ENCODE measurements around the gene NCF2. TPM values are rescaled to one million over a fixed set of nuclear protein-coding genes. Genes with fewer than 3 reads are reported as not detected.

The NCF2 gene
- total RNA-seq, 1 experiment from 2014 or later = 31.3 TPM

GRCh38 chr1:183597656-183598347 is 7.5 kb upstream of the NCF2 start:
- H4K20me1 ChIP-seq (ENCODE audit: low read length) = no peaks in the 10 kb centered on the region
- no peak for ATAC-seq

GRCh38 chr1:183596500-183596899 is 6.2 kb upstream of the NCF2 start:
- TF ChIP-seq EZH2 (IDR thresholded peaks at IDR 0.05; ENCODE audit: low read length, unreplicated experiment) = no peak
- Histone ChIP-seq H3K9me2 (replicated peaks; ENCODE audit: low read length) (no peaks in the 10 kb centered on the region), H3K79me2 (ENCODE audit: low read length) (no peaks in the 10 kb centered on the region), H4K20me1 (ENCODE audit: low read length) (no peaks in the 10 kb centered on the region), H3K4me3 (ENCODE audit: low read length) (no peak overlapping the region), H3K27ac (ENCODE audit: low read length) (no peak overlapping the region), H3K27me3 (ENCODE audit: low read length) (no peaks in the 10 kb centered on the region), H3K4me1 (ENCODE audit: insufficient read depth, low read length) (no peaks in the 10 kb centered on the region), H3K4me2 (ENCODE audit: low read length) (no peak overlapping the region), H3K9ac (ENCODE audit: low read length) (no peak overlapping the region), H3K9me3 (ENCODE audit: low read length) (no peaks in the 10 kb centered on the region), H3K36me3 (ENCODE audit: low read depth, low read length) (no peaks in the 10 kb centered on the region), H2AFZ (ENCODE audit: low read length) (no peak overlapping the region), H3F3A (ENCODE audit: low read length, unreplicated experiment) (no peaks in the 10 kb centered on the region)
- BruUV-seq (replicated peaks) = no TSS peak
- ChIA-PET POLR2A (ENCODE audit: unreplicated experiment) (no interaction called here), CTCF (no interaction called here)
- DNase-seq (no peak), ATAC-seq (no peak)
- intact Hi-C loops (cut with micrococcal nuclease) = no loop called here

More at GRCh38 chr1:183597656-183598347, 7.5 kb upstream of the NCF2 start:
- Histone ChIP-seq H3K27me3 (ENCODE audit: low read length) (no peaks in the 10 kb centered on the region), H3K4me1 (ENCODE audit: insufficient read depth, low read length) (no peaks in the 10 kb centered on the region), H3K4me3 (ENCODE audit: low read length) (no peak overlapping the region), H3F3A (ENCODE audit: low read length, unreplicated experiment) (no peaks in the 10 kb centered on the region), H3K4me2 (ENCODE audit: low read length) (no peak overlapping the region), H3K9ac (ENCODE audit: low read length) (no peak overlapping the region), H3K79me2 (ENCODE audit: low read length) (no peaks in the 10 kb centered on the region), H3K9me3 (ENCODE audit: low read length) (no peaks in the 10 kb centered on the region), H3K9me2 (replicated peaks; ENCODE audit: low read length) (no peaks in the 10 kb centered on the region), H2AFZ (ENCODE audit: low read length) (no peak overlapping the region), H3K36me3 (ENCODE audit: low read depth, low read length) (no peaks in the 10 kb centered on the region), H3K27ac (ENCODE audit: low read length) (no peak overlapping the region)
- CTCF ChIA-PET = no interaction called here
- intact Hi-C loops (cut with micrococcal nuclease) = no loop called here
- no peak for DNase-seq
- TF ChIP-seq EZH2 (IDR thresholded peaks at IDR 0.05; ENCODE audit: low read length, unreplicated experiment) (no peak), EZH2phosphoT487 (IDR thresholded peaks at IDR 0.05; ENCODE audit: borderline replicate concordance, low read length) (no peak), CTCF (conservative IDR thresholded peaks at IDR 0.05; ENCODE audit: low read depth, low read length) (no peak)
- POLR2A ChIA-PET (ENCODE audit: unreplicated experiment) = no interaction called here
- no TSS peak for BruUV-seq (replicated peaks)

GRCh38 chr1:183595537-183595936 is 5.3 kb upstream of the NCF2 start:
- H3K27ac ChIP-seq (ENCODE audit: low read length) = no peak overlapping the region
- H3K36me3 ChIP-seq (ENCODE audit: low read depth, low read length) = no peaks in the 10 kb centered on the region
- intact Hi-C loops (cut with micrococcal nuclease) = no loop called here
- no peaks in the 10 kb centered on the region for H3K4me1 ChIP-seq (ENCODE audit: insufficient read depth, low read length)
- H3F3A ChIP-seq (ENCODE audit: low read length, unreplicated experiment) = no peaks in the 10 kb centered on the region
- H3K4me3 ChIP-seq (ENCODE audit: low read length) = no peak overlapping the region
- H3K4me2 ChIP-seq (ENCODE audit: low read length) = no peak overlapping the region
- ChIA-PET POLR2A (ENCODE audit: unreplicated experiment) (no interaction called here), CTCF (no interaction called here)
- no peak for ATAC-seq
- H3K9me3 ChIP-seq (ENCODE audit: low read length) = no peaks in the 10 kb centered on the region
- no peaks in the 10 kb centered on the region for H4K20me1 ChIP-seq (ENCODE audit: low read length)
- H3K9me2 ChIP-seq (replicated peaks; ENCODE audit: low read length) = no peaks in the 10 kb centered on the region
- no peak overlapping the region for H3K9ac ChIP-seq (ENCODE audit: low read length)
- H3K79me2 ChIP-seq (ENCODE audit: low read length) = no peaks in the 10 kb centered on the region
- no peaks in the 10 kb centered on the region for H3K27me3 ChIP-seq (ENCODE audit: low read length)
- DNase-seq = no peak
- no peak overlapping the region for H2AFZ ChIP-seq (ENCODE audit: low read length)
- TF ChIP-seq EZH2phosphoT487 (IDR thresholded peaks at IDR 0.05; ENCODE audit: borderline replicate concordance, low read length) (no peak), EZH2 (IDR thresholded peaks at IDR 0.05; ENCODE audit: low read length, unreplicated experiment) (no peak), CTCF (conservative IDR thresholded peaks at IDR 0.05; ENCODE audit: low read depth, low read length) (no peak)
- no TSS peak for BruUV-seq (replicated peaks)

All from PC-3 (cell line).